Ammon's horn (tissue), 1 donor: ENCODE results near the gene ANKRD23.
"Not testable (repeated sequence)": the region's sequence is repeated elsewhere in the genome, so short reads cannot be mapped to it uniquely, and the experiment has no call there.

Experiments used
- DNase-seq: peaks from one replicate; pipeline ENCODE4 v3.0.0-alpha.2; 2016; ENCODE audit warnings: low spot score

ANKRD23 gene

DNA sequence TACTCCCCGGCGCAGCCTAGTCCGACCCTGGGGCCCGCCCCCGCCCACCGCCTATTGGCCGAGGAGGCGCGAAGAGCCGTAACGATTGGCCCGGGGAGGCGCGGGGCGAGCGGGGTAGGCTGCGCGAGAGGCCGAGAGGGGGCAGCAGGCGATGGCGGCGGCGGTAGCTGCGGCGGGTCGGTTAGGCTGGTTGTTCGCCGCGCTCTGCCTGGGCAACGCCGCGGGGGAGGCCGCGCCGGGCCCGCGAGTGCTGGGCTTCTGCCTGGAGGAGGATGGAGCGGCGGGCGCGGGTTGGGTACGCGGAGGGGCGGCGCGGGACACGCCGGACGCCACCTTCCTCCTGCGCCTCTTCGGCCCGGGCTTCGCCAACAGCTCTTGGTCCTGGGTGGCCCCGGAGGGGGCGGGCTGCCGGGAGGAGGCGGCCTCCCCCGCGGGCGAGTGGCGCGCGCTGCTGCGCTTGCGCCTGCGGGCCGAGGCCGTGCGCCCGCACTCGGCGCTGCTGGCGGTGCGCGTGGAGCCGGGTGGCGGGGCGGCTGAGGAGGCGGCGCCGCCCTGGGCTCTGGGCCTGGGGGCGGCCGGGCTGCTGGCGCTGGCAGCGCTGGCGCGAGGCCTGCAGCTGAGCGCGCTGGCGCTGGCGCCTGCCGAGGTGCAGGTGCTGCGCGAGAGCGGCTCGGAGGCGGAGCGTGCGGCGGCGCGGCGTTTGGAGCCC, 27.5 kb downstream of the ANKRD23 start, which contains the start of gene CNNM3:
Gene CNNM3 (plus strand): TSS at position 142 of the 709 bp plus-strand sequence. CDS start 10 bp downstream, at position 152.
- peak; percentile 97 for DNase-seq

DNA sequence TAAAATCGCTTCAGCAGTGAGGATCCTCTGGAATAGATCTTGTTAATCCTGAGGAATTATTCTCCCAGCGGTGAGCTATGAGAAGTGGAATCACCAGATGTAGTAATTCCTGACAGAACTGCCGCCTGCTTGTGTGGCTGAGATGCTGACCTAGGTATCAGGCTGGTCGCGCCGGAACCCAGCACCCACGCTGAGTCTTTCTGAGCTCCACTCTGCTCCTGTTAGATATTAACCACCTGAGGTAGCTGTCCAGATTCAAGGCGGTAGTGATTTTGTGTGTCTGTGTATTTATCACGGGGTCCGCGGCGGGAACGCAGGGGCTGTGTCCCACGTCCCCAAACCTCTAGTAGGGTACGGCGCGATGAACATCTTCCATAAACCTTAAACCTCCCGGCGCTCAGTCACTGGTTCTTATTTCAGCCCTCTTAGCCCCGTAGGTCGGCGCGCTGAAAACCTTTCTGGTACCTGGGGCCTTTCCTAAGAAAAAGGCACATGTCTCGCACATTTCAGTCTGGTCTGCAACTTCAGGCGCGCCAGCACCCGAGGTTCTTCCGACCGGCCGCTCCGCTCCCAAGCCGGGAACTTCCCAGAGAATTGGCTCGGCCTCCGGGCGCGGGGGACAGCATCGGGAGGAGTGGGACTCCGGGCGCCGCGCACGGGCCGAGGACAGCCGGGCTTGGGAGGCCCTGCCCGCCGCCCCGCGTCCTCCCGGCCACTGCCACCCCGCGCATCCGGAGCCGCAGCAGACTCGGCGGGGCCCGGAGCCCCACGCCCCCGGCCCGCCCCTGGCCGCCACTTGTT, 28.3 kb downstream of the ANKRD23 start:
- DNase-seq: no peak

DNA sequence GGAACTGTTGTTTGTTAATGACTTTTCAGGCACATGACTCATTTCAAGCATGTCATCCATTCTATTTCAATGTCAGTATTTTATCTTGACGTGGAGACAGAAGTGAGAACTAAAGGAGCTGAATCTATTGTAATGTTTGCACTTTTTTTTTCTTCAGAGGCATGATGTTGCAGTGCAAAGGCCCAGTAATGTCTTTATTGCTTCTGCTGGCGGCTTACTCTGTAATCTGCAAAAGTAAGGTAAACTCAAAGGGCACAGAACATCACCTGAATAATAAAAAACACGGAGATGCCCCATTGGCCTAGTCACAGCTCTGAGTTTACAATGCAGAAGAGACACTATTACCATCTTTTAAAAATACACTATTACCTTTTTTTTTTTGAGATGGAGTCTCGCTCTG, 30.2 kb downstream of the ANKRD23 start:
- no peak for DNase-seq

DNA sequence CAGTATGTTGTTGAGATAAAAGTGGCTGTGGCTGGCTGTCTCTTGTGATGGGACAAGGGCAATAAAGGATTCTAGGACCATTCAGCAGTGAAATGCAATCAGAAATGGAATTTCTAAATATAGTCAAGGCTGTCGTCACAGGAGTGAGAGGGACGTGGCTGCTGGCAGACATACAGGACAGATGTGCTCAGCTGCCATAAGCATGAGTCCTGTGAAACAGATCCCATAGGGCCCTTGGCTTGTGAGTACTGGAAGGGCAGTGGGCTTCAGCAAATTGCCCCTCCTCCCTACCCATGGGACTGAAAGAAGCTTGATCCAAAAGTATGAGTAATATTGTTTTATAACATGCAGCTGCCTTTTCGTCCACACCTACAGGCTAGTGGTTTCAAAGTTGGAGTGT, 31.9 kb downstream of the ANKRD23 start:
- DNase-seq: no peak

DNA sequence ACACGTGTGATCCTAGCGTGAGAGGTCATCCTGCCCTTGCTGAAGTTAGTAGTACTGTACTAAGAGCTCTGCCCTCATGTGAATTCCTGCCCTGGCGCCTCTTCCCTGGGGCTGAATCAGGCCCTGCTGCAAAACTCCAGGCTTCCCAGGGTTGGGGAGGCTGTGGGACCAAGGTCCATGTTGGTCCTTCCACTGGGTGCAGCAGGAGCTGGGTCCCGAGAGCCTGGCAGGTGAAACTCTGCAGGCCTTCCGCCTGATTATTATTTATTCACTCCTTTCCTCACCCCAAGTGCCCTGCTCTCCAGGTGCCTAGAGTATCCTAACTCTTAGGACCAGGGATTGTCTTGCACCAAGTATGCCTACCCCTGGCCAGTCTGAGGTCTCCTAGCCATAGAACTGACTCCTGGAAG, 33.0 kb downstream of the ANKRD23 start:
- DNase-seq: no peak

DNA sequence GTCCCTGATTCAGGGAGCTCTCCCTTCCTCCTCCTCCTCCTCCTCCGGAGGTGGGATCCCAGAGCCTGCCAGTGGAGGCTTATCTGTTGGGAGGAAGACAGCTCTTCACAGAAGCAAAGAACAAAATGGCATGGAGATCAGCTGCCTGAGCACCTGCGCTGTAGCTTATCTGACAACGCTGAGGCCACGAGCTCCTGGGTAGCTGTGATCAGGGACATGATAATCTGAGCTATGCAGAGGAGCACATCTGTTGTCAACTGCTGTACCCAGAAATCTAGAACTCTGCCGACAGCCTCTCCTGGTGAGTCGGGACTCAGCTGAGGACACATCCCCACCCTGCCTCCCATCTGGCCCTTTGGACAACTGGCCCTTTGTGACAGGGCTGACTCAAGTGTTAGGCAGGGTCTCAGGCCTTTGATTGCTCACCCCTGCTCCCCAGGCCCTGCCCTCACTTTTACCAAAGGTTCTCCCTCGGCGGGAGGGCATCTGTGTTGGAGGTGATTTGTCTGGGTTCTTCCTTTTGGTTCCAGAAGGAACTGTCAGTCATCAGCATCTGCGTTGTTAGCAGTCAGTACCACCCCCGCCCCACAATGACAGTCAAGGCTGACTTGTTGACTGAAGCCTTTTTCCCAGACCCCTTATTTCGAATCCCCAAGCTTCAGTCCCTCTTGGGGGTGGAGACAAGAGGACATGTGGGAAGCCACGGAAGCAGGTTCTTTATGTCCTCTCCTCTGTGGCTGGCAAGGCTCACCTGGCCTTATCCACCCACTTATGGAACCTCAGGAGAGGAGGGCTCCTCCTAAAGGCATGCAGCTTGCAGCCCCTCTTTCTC, 33.7 kb downstream of the ANKRD23 start:
- DNase-seq: no peak

DNA sequence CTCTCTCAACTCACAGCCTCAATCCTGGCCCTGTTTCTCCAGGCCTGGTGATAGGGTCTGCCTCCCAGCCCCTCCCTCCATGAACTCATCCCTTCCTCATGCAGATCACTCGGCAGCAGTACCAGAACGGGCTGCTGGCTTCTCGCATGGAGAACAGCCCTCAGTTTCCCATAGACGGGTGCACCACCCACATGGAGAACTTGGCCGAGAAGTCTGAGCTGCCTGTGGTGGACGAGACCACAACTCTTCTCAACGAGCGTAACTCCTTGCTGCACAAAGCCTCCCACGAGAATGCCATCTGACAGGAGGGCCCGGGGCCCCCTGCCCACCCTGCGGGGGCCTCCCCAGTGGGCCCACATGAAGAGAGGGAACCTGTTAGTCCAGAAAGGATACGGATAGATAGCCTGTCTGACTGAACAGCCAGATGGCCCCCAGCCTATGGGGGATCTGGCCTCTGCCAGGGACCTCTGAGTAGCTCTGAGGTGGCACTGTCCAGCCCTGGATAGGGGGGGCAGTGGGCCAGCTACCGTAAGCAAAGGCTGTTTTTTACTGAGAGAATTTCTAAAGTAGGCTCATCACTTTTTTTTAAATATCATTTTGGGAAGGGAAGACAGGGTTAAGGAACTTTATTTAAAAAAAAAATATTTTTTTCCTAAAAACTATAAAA, 34.5 kb downstream of the ANKRD23 start:
- no peak for DNase-seq

DNA sequence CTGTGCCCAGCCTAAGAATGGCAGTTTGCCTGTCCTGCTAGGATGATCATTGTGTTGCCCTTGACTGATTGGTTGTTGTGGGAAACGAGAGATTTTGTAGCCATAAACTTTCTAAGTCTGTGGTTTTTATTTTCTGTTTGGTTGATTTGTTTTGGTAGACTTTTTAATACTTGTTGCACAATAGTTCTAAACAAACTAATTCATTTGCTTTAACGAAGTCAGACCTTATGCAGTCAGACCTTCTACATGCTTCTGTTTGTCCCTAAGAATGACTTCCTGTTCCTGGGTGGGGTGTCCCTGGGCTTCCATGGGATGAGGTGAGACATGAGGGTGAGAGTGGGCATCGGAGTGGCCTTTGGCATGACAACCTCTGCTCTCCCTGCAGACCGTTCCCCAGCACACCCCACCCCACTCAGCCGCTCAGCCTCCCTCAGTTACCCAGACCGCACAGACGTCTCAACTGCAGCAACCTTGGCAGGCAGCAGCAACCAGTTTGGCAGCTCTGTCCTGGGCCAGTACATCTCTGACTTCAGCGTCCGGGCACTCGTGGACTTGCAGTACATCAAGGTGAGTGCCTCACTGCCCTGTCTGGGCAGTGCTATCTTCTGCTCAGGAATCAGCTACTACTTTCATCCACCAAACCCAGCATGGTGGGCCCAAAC, 35.5 kb downstream of the ANKRD23 start:
- DNase-seq: no peak

DNA sequence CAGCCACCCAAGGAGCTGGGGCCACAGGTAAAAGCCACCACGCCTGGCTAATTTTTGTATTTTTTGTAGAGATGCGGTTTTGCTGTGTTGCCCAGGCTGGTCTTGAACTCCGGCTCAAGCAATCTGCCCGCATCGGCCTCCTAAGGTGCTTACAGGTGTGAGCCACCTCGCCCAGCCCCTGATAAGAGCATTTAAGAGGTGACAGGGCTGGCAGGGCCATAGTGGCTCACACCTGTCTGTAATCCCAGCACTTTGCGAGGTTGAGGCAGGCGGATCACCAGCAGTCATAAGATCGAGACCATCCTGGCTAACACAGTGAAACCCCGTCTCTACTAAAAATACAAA, 36.7 kb downstream of the ANKRD23 start:
- no peak for DNase-seq

DNA sequence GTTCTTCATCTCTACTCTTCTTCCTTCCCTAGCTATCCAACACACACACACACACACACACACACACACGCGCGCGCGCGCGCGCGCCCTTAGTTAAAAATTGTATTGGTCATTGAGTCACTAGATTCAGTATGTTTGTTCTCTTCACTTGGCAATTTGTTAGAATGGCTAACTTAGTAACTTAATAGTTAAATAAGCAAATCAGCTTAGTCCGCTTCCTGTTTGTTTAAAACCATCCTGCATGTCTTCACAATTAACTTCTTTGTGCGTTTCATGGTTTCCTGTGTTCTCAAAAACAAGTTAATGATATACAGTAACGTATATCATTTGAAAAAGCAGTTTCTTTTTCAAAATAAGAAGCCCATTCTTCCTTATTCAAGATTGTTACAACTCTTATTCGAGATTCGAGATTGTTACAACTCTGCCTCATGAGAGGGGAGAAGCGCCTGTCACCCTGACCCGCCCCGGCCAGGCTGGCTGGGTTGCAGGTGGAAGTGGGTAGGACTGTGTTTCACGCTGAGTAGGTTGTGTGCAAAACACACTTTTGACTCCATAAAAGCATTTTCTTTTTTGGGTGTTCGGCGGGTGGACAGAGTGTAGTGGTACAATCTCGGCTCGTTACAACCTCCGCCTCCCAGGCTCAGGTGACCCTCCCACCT, 37.2 kb downstream of the ANKRD23 start:
- no peak for DNase-seq

DNA sequence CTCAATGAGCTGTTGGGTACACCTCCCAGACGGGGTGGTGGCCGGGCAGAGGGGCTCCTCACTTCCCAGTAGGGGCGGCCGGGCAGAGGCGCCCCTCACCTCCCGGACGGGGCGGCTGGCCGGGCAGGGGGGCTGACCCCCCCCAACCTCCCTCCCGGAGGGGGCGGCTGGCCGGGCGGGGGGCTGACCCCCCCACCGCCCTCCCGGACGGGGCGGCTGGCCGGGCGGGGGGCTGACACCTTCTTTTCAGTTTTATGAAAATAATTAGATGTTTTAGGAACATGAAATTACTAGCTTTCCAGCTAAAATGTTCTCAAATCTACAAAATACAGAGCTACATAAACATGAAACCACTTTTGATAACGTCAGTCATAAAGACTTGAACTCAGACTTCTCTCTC, 37.9 kb downstream of the ANKRD23 start:
- DNase-seq: not testable (repeated sequence)

DNA sequence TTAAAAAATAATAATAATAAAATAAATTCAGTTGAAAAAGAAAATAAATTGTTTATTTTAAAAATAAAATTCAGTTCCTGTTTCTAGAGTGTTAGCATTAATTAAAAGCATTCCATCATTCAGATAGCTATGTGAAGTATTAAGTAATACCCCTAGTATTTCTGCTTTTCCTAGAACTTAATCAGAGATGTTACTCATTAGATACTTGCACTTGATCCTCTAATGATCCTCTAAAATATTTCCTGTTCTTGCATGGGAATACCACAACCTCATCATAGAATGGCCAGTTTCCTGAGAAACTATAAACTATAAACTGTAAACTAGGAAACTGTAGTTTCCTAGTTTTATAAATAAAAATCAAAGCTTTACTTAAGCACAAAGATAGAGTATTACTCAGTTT, 38.8 kb downstream of the ANKRD23 start:
- DNase-seq: no peak

DNA sequence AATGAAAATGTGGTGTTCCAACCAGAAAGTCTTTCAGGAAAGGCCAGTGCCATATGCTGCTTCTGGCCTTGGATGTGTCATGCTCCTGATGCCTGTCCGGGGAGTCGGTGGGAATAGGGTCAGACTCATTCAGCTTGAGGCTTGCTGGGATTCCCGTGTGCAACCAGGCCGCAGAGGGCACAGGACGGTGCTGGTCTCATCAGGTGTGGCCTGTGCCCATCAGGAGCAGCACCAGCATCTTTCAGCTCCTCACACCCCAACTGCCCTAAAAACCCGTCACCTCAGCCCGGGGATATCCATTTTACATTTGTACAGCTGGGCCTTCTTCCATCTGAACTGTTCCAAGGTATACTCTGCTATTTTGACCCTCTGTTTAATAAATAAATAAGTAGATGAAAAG, 41.1 kb downstream of the ANKRD23 start:
- no peak for DNase-seq

DNA sequence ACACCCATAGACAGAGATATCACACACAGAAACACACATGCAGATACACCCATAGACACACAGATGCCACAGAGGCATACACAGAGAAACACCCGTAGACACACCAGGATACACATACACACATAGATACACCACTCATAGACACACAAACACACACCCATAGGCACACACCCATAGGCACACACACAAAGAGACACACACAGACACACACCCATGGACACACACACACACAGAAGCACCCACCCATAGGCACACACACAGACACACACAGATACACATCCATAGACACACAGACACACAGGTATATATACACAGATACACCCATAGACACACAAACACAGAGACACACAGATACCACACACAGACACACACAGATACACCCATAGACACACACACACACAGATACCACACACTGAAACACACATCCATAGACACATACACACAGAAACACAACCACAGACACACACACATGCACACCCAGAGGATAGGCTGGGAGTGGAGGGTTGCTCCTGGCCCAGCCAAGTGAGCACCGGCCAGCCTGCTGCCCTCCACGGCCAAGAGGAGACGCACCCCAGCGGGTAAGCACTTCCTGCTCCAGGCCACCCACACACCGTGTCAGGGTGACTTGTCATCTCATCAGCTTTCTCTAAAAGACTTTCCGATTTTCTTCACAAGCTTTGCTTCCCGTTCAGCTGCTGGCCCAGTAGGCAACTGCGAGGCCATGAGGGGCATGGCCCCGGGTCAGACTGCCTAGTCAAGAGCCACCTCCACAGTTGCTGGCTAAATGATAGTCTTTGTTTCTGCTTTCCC, 41.8 kb downstream of the ANKRD23 start:
- DNase-seq: no peak

DNA sequence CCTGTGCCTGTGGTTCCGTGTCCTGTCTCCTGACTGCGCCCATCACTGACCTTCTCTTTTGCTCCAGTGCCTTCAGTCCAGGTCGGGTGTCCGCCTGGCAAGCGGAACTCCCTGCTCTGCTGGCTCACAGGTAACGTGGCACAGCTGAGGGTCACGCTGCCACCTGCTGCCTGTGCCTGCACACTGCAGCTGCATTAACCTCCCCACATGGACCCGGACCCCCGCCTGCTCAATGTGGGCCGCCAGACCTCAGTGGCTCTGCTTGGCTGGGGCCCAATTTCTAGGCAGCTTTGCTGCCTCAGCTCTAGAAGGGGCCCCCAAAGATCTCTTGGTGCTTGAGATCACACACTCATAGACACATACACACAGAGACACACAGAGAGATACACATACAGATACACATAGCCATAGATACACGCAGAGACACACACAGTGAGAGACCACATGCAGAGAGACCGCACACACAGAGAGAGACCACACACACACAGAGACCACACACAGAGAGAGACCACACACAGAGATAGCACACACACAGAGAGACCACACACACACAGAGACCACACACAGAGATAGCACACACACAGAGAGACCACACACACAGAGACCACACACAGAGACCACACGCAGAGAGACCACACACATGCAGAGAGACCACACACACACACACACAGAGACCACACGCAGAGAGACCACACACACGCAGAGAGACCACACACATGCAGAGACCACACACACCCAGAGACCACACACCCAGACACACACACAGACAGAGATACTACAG, 42.6 kb downstream of the ANKRD23 start:
- DNase-seq: peak; percentile 81

DNA sequence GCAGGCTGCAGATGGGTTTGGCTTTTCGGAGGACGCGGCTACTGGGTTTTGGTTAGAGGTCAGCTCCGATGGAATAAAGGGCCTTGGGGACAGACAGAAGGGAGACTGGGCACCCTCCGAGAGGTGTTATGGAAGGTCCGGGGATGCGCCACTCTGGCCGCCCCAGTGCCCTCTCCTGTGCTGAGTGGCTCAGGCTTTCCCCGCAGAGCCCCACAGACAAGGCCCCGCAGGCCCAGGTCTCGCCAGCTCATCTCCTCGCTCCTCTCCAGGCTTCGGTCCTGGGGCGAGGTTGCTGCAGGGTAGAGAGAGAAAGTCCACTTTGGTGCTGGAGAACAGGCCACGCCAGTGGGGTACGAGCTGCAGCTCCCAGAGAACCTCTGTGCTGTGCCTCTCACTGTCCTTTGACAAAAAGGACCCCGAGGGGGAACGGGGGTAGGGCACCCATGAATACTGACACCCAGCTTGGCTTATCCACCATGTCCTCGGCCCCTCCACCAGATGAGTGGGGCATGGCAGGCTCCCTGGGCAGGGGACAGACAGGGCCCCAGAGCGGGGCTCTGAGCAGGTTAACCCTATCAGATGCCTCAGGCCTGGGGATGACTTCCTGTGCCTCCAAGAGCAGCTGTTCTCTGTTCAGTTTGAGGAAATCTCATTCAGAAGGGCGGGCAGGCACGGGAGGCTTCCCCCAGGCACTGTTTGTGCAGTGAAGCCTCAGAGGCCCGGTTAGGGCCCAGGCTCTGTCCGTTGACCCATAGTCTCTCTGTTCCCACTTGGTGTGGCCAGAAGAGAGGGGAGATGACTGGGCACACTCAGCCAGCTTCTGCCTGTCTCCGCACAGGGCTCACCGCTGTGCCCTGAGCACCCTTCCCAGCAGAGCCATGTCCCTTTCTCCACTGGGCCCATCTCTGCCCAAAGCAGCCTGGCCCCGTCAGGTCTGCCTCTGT, 43.5 kb downstream of the ANKRD23 start:
- no peak for DNase-seq

DNA sequence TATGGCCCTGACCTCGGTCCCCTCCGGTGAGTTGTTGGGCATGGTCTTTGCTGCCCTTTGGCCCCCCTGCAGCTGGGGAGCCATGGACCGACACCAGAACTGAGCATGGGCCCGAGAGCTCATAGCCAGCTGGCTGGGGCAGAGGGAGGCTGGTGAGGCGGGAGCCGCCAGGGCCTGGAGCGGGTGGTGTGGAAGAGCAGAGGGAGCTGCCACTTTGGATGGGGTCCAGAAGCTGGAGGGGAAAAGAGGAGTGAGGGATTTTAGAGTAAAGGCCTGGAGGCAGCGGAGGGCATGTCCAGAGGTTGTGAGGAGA, 44.2 kb downstream of the ANKRD23 start:
- DNase-seq: no peak
